Dendritic cell treated with granulocyte-macrophage colony-stimulating factor and Interleukin-4, amounts not matched to agents 40 ng/mL and 50 ng/mL, for 4 days (primary cell): ENCODE results near the gene UBAP2.
"Not testable (repeated sequence)": the region's sequence is repeated elsewhere in the genome, so short reads cannot be mapped to it uniquely, and the experiment has no call there.

Experiments used
- H3K27ac Mint-ChIP-seq: one replicate; pipeline ENCODE4 v1.8.0; 2022; ENCODE audit warnings: mild to moderate bottlenecking, mixed read lengths
- H3K27me3 Mint-ChIP-seq: one replicate; pipeline ENCODE4 v1.8.0; 2022; ENCODE audit warnings: mild to moderate bottlenecking, mixed read lengths
- H3K36me3 Mint-ChIP-seq: one replicate; pipeline ENCODE4 v1.8.0; 2022; ENCODE audit warnings: low read depth, mixed read lengths
- H3K4me1 Mint-ChIP-seq: one replicate; pipeline ENCODE4 v1.8.0; 2022; ENCODE audit warnings: low read depth, mixed read lengths
- H3K4me3 Mint-ChIP-seq: one replicate; pipeline ENCODE4 v1.8.0; 2022; ENCODE audit warnings: mild to moderate bottlenecking, moderate library complexity, mixed read lengths
- H3K9me3 Mint-ChIP-seq: one replicate; pipeline ENCODE4 v1.8.0; 2022; ENCODE audit warnings: mixed read lengths
- intact Hi-C: fragments of 100-400 bp; cut with micrococcal nuclease; formaldehyde crosslinking; loops from one replicate; pipeline ENCODE4 v1.15.0; 2022

UBAP2 gene

DNA sequence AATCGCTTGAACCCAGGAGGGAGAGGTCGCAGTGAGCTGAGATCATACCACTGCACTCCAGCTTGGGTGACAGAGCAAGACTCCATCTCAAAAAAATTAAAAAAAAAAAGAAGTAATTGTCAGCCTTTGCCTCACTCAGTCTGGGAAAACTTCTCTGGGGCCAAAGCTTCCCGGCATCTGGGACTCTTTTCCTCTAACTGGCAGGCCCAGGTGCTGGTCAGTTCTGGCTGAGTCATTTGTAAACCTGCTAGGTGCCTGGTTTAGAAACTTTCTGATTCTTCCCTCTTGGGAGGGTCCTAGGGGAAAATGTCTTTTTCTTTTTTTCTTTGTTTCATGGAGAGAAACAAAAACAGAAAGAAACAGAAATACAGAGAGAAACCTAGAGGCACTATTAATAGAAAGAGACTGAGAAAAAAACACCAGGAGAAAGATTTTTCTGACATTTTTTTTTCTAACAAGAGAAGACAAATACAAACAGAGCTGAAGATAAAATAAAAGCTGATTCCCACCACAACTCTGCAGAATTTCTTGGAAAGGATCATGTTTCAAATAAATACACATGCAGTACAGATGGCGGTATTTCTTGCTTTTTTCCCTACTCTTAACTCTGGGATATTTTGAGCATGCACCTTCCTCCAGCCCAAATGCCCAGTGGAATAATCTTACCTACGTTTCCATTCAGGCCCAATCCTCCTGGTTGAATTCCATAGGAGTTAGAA lies 22.1 kb upstream of the UBAP2 start:
- H3K27ac Mint-ChIP-seq = no peak overlapping the region
- intact Hi-C loops = no loop called here

DNA sequence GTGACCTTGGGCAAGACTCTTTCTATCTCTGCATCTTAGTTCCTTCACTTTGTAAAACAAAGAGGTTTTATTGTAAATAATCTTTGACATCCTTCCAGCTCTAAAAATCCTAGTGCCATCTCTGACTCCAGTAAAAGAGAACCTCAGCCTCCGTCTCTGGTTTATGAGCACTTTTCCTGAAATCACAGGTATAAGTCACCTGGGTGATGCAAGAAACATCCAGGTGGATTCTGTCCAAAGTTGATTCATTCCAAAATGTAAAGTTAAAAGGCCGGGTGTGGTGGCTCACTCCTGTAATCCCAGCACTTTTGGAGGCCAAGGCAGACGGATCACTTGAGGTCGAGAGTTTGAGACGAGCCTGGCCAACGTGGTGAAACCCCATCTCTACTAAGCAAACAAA lies 21.1 kb upstream of the UBAP2 start:
- intact Hi-C loops = no loop called here
- H3K4me3 Mint-ChIP-seq = no peak overlapping the region
- no peaks in the 10 kb centered on the region for H3K9me3 Mint-ChIP-seq
- H3K27ac Mint-ChIP-seq = no peak overlapping the region
- H3K4me1 Mint-ChIP-seq = peaks cover 5% of the 10 kb centered on the region
- H3K36me3 Mint-ChIP-seq = no peaks in the 10 kb centered on the region
- H3K27me3 Mint-ChIP-seq = no peaks in the 10 kb centered on the region

More for the DNA sequence above, 22.1 kb upstream of the UBAP2 start:
- H3K4me3 Mint-ChIP-seq = no peak overlapping the region
- no peaks in the 10 kb centered on the region for H3K9me3 Mint-ChIP-seq
- H3K27me3 Mint-ChIP-seq = no peaks in the 10 kb centered on the region
- H3K36me3 Mint-ChIP-seq = no peaks in the 10 kb centered on the region
- peaks cover 5% of the 10 kb centered on the region for H3K4me1 Mint-ChIP-seq

DNA sequence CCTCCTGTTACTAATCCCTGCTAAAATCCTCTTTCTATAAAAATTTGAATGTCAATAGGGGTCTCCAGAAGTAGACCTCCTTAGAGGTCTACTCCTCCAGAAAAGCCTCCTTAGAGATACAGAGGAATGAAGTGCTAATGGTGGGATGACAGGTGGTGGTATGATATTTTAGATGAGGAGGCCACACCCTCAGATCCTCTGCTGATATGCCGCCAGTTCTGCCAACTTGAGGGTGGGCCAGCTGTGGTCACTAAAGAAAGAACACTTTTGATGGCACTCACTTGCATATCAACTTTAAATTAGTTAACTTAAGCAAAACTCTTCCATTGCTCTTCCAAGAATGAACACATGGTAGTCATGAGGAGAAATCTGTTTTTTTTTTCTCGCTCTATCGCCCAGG lies 16.9 kb upstream of the UBAP2 start:
- no peaks in the 10 kb centered on the region for H3K27me3 Mint-ChIP-seq
- intact Hi-C loops = no loop called here
- H3K4me1 Mint-ChIP-seq = no peaks in the 10 kb centered on the region
- H3K4me3 Mint-ChIP-seq = no peak overlapping the region
- H3K27ac Mint-ChIP-seq = no peak overlapping the region
- no peaks in the 10 kb centered on the region for H3K9me3 Mint-ChIP-seq
- no peaks in the 10 kb centered on the region for H3K36me3 Mint-ChIP-seq

DNA sequence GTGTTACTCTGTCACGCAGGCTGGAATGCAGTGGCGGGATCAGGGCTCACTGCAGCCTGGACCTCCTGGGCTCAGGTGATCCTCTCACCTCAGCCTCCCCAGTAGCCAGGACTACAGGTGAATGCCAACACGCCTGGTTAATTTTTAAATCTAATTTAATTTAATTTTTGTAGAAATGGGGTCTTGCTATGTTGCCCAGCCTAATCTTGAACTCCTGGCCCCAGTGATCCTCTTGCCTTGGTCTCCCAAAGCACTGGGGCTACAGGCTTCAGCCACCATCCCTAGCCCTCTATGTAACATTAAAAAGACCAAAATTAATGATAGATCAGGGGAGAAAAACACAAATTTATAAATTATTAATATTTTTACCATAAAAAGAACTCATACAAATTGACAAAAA lies 11.3 kb upstream of the UBAP2 start:
- no peaks in the 10 kb centered on the region for H3K36me3 Mint-ChIP-seq
- H3K27me3 Mint-ChIP-seq = peaks cover 3% of the 10 kb centered on the region
- no peaks in the 10 kb centered on the region for H3K9me3 Mint-ChIP-seq
- intact Hi-C loops = no loop called here
- no peaks in the 10 kb centered on the region for H3K4me1 Mint-ChIP-seq
- no peak overlapping the region for H3K27ac Mint-ChIP-seq
- H3K4me3 Mint-ChIP-seq = no peak overlapping the region

GRCh38 chr9:34059281-34059680 lies 10.6 kb upstream of the UBAP2 start:
- Mint-ChIP-seq H3K27me3 (peaks cover 3% of the 10 kb centered on the region), H3K4me1 (no peaks in the 10 kb centered on the region), H3K27ac (no peak overlapping the region), H3K4me3 (no peak overlapping the region), H3K9me3 (no peaks in the 10 kb centered on the region), H3K36me3 (no peaks in the 10 kb centered on the region)
- intact Hi-C loops = no loop called here

DNA sequence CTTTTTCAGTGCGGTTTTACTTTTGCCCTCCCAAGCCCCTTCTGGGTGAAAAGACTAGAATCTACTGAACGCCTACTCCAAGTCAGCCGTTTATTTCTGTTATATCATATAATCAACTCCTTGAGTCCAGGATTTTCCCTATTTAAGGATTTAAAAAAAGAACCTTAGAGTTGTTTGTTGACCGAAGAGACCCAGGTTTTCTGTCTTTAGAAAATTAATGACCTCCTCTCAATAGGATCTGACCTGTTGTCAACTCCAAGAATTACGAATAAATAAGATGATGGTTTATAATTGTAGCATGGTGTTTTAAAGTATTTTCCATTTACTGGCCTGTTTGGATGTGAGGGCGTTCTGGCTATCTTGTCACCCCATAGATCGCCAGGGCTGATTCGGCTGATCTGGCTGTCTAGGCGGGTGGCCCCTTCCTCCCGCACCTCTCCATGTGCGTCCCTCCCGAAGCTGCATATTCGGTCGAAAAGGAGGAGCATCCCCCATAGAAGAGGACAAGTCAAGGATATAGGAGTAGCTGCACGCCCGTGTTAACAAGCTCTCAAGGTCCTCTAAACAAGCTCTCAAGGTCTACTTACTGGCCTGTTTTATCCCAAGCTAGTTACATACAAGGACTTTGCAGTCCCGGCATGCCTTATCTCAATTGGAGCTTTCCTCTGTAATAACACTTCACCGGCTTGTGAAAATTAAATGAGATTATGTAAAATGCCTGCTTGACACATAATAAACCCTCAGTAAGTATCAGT lies 1.1 kb upstream of the UBAP2 start:
- Mint-ChIP-seq H3K27ac (peak overlapping the region; percentile 100), H3K27me3 (no peaks in the 10 kb centered on the region), H3K9me3 (no peaks in the 10 kb centered on the region), H3K4me1 (peaks cover 38% of the 10 kb centered on the region), H3K4me3 (peak overlapping the region; percentile 89), H3K36me3 (peaks cover 14% of the 10 kb centered on the region)
- intact Hi-C loops = loop anchor here (2.0 kb wide), 1 partner anchor 77 kb away; the partner anchor contains the start of gene DCAF12

GRCh38 chr9:34047864-34048726 lies 592 bp downstream of the UBAP2 start:
- Mint-ChIP-seq H3K27ac (peak overlapping the region; percentile 100), H3K9me3 (no peaks in the 10 kb centered on the region), H3K27me3 (no peaks in the 10 kb centered on the region), H3K36me3 (peaks cover 21% of the 10 kb centered on the region), H3K4me1 (peaks cover 38% of the 10 kb centered on the region), H3K4me3 (peak overlapping the region; percentile 89)
- intact Hi-C loops = loop anchor here (2.0 kb wide), 1 partner anchor 79 kb away; the partner anchor contains the start of gene DCAF12

DNA sequence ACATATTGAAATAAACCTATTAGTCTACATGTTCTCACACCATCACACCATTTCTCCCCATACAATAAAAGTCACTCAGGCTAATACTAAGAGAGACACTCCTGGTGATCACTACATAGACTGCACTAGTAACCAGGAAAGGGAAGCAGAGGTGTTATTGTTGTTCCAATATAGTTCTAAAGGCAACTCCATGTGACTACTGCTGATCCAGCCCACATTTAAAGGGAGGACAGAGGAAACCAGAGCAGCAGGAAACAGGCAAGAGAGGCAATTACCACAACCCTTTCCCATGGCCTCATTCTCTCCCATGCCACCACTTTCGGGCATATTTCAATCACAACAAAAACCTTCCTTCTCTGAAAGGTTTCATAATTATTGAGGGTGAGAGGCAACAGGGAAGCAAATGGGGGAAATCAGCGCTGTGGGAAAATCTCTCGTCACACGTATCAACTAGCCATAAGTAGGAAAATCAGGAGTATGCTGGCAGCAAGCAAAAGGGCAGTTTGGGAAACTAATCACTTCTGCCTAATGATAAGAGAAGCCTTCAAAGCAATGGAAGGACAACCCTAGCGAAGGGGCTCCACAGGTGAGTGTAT lies 1.8 kb downstream of the UBAP2 start:
- H3K9me3 Mint-ChIP-seq = no peaks in the 10 kb centered on the region
- H3K4me1 Mint-ChIP-seq = peaks cover 38% of the 10 kb centered on the region
- H3K27me3 Mint-ChIP-seq = no peaks in the 10 kb centered on the region
- intact Hi-C loops = no loop called here
- peak overlapping the region; percentile 49 for H3K4me3 Mint-ChIP-seq
- H3K27ac Mint-ChIP-seq = peak overlapping the region; percentile 48
- H3K36me3 Mint-ChIP-seq = peaks cover 24% of the 10 kb centered on the region

- no peak overlapping the region for H3K27ac Mint-ChIP-seq
- intact Hi-C loops = no loop called here
- H3K4me3 Mint-ChIP-seq = no peak overlapping the region
- H3K36me3 Mint-ChIP-seq = peaks cover 32% of the 10 kb centered on the region
- no peaks in the 10 kb centered on the region for H3K9me3 Mint-ChIP-seq
- peaks cover 38% of the 10 kb centered on the region for H3K4me1 Mint-ChIP-seq
- H3K27me3 Mint-ChIP-seq = no peaks in the 10 kb centered on the region
Measured at GRCh38 chr9:34045903-34046302, 2.8 kb downstream of the UBAP2 start.

DNA sequence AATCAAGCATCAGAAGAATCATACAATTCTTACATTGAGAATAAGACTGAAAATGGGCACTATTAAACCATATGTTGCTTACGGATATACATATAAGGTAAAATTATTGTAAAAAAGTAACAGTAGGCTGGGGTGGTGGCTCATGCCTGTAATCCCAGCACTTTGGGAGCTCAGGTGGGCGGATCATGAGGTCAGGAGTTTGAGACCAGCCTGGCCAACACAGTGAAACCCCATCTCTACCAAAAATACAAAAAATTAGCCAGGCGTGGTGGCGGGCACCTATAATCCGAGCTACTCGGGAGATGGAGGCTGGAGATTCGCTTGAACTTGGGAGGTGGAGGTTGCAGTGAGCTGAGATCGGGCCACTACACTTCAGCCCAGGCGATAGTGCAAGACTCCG lies 6.6 kb downstream of the UBAP2 start:
- H3K27me3 Mint-ChIP-seq, intact Hi-C loops, H3K27ac Mint-ChIP-seq, H3K4me3 Mint-ChIP-seq, H3K9me3 Mint-ChIP-seq: not testable (repeated sequence)
- H3K36me3 Mint-ChIP-seq = peaks cover 41% of the 10 kb centered on the region
- H3K4me1 Mint-ChIP-seq = peaks cover 16% of the 10 kb centered on the region

DNA sequence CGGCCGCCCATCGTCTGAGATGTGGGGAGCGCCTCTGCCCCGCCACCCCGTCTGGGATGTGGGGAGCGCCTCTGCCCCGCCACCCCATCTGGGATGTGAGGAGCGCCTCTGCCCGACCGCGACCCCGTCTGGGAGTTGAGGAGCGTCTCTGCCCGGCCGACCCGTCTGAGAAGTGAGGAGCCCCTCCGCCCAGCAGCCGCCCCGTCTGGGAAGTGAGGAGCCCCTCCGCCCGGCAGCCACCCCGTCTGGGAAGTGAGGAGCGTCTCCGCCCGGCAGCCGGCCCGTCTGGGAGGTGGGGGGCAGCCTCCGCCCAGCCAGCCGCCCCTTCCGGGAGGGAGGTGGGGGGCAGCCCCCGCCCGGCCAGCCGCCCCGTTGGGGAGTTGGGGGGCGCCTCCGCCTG lies 9.8 kb downstream of the UBAP2 start:
- H3K4me1 Mint-ChIP-seq, intact Hi-C loops, H3K27ac Mint-ChIP-seq, H3K27me3 Mint-ChIP-seq, H3K4me3 Mint-ChIP-seq, H3K9me3 Mint-ChIP-seq: not testable (repeated sequence)
- peaks cover 39% of the 10 kb centered on the region for H3K36me3 Mint-ChIP-seq

- no peaks in the 10 kb centered on the region for H3K9me3 Mint-ChIP-seq
- no peak overlapping the region for H3K4me3 Mint-ChIP-seq
- no peaks in the 10 kb centered on the region for H3K27me3 Mint-ChIP-seq
- H3K4me1 Mint-ChIP-seq = peaks cover 5% of the 10 kb centered on the region
- intact Hi-C loops = no loop called here
- no peak overlapping the region for H3K27ac Mint-ChIP-seq
- peaks cover 36% of the 10 kb centered on the region for H3K36me3 Mint-ChIP-seq
Measured at GRCh38 chr9:34037626-34038025, 11.1 kb downstream of the UBAP2 start.

DNA sequence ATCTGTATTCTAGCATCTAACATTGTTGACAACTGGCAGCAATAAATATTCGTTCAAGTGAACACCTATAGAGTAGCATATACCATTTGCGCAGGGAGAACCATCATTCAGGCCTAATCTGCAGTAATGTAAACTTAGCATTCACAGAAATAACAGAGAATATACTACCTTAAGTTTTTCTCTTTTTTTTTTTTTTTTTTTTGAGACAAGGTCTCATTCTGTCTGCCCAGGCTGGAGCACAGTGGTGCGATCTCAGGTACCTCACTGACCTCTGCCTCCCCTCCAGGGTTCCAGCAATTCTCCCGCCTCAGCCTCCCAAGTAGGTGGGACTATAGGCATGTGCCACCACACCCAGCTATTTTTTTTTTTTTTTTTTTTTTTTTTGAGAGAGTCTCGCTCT lies 12.1 kb downstream of the UBAP2 start:
- Mint-ChIP-seq H3K4me1 (peaks cover 5% of the 10 kb centered on the region), H3K27me3 (no peaks in the 10 kb centered on the region), H3K36me3 (peaks cover 44% of the 10 kb centered on the region), H3K27ac (no peak overlapping the region), H3K9me3 (no peaks in the 10 kb centered on the region), H3K4me3 (no peak overlapping the region)
- intact Hi-C loops = no loop called here
